PC-9 (cell line): ENCODE data around the gene CYP39A1. TPM values are rescaled to one million over a fixed set of nuclear protein-coding genes. Genes with fewer than 3 reads are reported as not detected.

Source experiments
- BruUV-seq: library from RNA; stranded (reverse); fragments of 400-500 nt; replicated peaks from 2 replicates; lab custom pipeline; 2021; lab: Mats Ljungman, UMichigan
- CTCF ChIA-PET: fragments of 300-600 bp; sonication (Branson Sonifier 250); formaldehyde crosslinking; loops from one replicate; lab custom pipeline; 2022; ENCODE audit warnings: antibody characterized with exemption; lab: Charles Lee
- POLR2A ChIA-PET: fragments of 300-600 bp; sonication (Branson Sonifier 250); formaldehyde crosslinking; loops from one replicate; lab custom pipeline; 2022; ENCODE audit warnings: antibody characterized with exemption; ENCODE audit not compliant: unreplicated experiment; lab: Charles Lee
- DNase-seq, 2 experiments: peaks; one replicate each; pipeline versions ENCODE4 v3.0.0 to v3.0.0-alpha.2; 2015 to 2022; ENCODE audit warnings: mixed read lengths in 1 of 2
- H2AFZ ChIP-seq: fragments of 200-600 bp; sonication (generic); 2 replicates; pipeline ENCODE4 v1.8.1; 2017; ENCODE audit warnings: antibody characterized with exemption
- H3F3A ChIP-seq: fragments of 200-600 bp; sonication (generic); 2 replicates; pipeline ENCODE4 v1.8.1; 2017; ENCODE audit warnings: antibody characterized with exemption, mild to moderate bottlenecking, low read depth; ENCODE audit not compliant: insufficient read depth
- H3K27ac ChIP-seq: fragments of 200-600 bp; sonication (generic); 2 replicates; pipeline ENCODE4 v1.6.1; 2016; ENCODE audit warnings: mixed run types
- H3K27me3 ChIP-seq: fragments of 200-600 bp; sonication (generic); 2 replicates; pipeline ENCODE4 v1.6.1; 2016; ENCODE audit warnings: low read depth, mixed run types; ENCODE audit not compliant: insufficient read depth
- H3K36me3 ChIP-seq: fragments of 200-600 bp; sonication (generic); 2 replicates; pipeline ENCODE4 v1.6.1; 2016; ENCODE audit warnings: low read depth, mixed run types
- H3K4me1 ChIP-seq: fragments of 200-600 bp; sonication (generic); replicated peaks from 2 replicates; pipeline ENCODE4 v1.6.1; 2016; ENCODE audit warnings: mixed run types; ENCODE audit not compliant: insufficient read depth
- H3K4me2 ChIP-seq: fragments of 200-600 bp; sonication (generic); 2 replicates; pipeline ENCODE4 v1.6.1; 2017; ENCODE audit warnings: mixed run types
- H3K4me3 ChIP-seq: fragments of 200-600 bp; sonication (generic); 2 replicates; pipeline ENCODE4 v1.6.1; 2016; ENCODE audit warnings: mixed run types
- H3K79me2 ChIP-seq: fragments of 200-600 bp; sonication (generic); 2 replicates; pipeline ENCODE4 v1.6.1; 2017; ENCODE audit warnings: low read depth, mixed run types
- H3K9me2 ChIP-seq: fragments of 200-600 bp; sonication (generic); 2 replicates; pipeline ENCODE4 v1.8.1; 2017; ENCODE audit warnings: mild to moderate bottlenecking; ENCODE audit not compliant: insufficient read depth
- H3K9me3 ChIP-seq: fragments of 200-600 bp; sonication (generic); 2 replicates; pipeline ENCODE4 v1.8.1; 2016; ENCODE audit warnings: low read depth; ENCODE audit not compliant: insufficient read depth
- H4K20me1 ChIP-seq: fragments of 200-600 bp; sonication (generic); 2 replicates; pipeline ENCODE4 v1.8.1; 2017; ENCODE audit not compliant: insufficient read depth
- CTCF ChIP-seq: fragments of 200-600 bp; sonication (generic); conservative IDR thresholded peaks from 2 replicates; pipeline ENCODE4 v1.6.1; 2017; ENCODE audit warnings: mixed run types, antibody characterized with exemption, mild to moderate bottlenecking, moderate library complexity
- EZH2 ChIP-seq: fragments of 200-600 bp; sonication (generic); IDR thresholded peaks from 2 replicates; pipeline ENCODE4 v1.8.0; 2017; ENCODE audit warnings: antibody characterized with exemption, low read depth
- intact Hi-C: fragments of 100-400 bp; cut with micrococcal nuclease; formaldehyde crosslinking; loops from one replicate; pipeline ENCODE4 v1.10.0; 2022; ENCODE audit not compliant: unreplicated experiment
- total RNA-seq: library from RNA; stranded (reverse); gene quantifications from 2 replicates; pipeline ENCODE4 v1.2.3, GENCODE V29; 2021

Gene CYP39A1
- total RNA-seq, 1 experiment from 2014 or later = 5.6 TPM

- BruUV-seq = no TSS peak
Measured at GRCh38 chr6:46511320-46511719, 141.3 kb downstream of the CYP39A1 start.

GRCh38 chr6:46510651-46511050 is 142.0 kb downstream of the CYP39A1 start:
- no peaks in the 10 kb centered on the region for H3K4me1 ChIP-seq
- H3F3A ChIP-seq = no peaks in the 10 kb centered on the region
- no peak for DNase-seq
- H3K79me2 ChIP-seq = no peaks in the 10 kb centered on the region
- no peaks in the 10 kb centered on the region for H3K9me2 ChIP-seq
- intact Hi-C loops = no loop called here
- CTCF ChIA-PET = no interaction called here
- H3K36me3 ChIP-seq = no peaks in the 10 kb centered on the region
- no peak overlapping the region for H2AFZ ChIP-seq
- H3K4me2 ChIP-seq = no peak overlapping the region
- no peaks in the 10 kb centered on the region for H3K27me3 ChIP-seq
- H3K4me3 ChIP-seq = no peak overlapping the region
- no TSS peak for BruUV-seq
- no peak overlapping the region for H3K27ac ChIP-seq
- TF ChIP-seq CTCF = no peak
- no peak for TF ChIP-seq EZH2
- POLR2A ChIA-PET = interaction anchor here (0.6 kb wide), 1 partner anchor 14 kb away, joined by 10 read pairs; no protein-coding TSS in a partner anchor
- no peaks in the 10 kb centered on the region for H4K20me1 ChIP-seq
- no peaks in the 10 kb centered on the region for H3K9me3 ChIP-seq

More at GRCh38 chr6:46511320-46511719, 141.3 kb downstream of the CYP39A1 start:
- intact Hi-C loops = no loop called here
- H3K4me2 ChIP-seq = no peak overlapping the region
- ChIA-PET POLR2A (interaction anchor here (0.6 kb wide), 1 partner anchor 14 kb away, joined by 10 read pairs; no protein-coding TSS in a partner anchor), CTCF (no interaction called here)
- no peak for TF ChIP-seq EZH2
- no peak for TF ChIP-seq CTCF
- no peaks in the 10 kb centered on the region for H3K4me1 ChIP-seq
- H3K9me3 ChIP-seq = no peaks in the 10 kb centered on the region
- no peaks in the 10 kb centered on the region for H3K27me3 ChIP-seq
- H3K79me2 ChIP-seq = no peaks in the 10 kb centered on the region
- no peaks in the 10 kb centered on the region for H3K36me3 ChIP-seq
- no peaks in the 10 kb centered on the region for H3K9me2 ChIP-seq
- H3K27ac ChIP-seq = no peak overlapping the region
- no peaks in the 10 kb centered on the region for H4K20me1 ChIP-seq
- no peak overlapping the region for H3K4me3 ChIP-seq
- DNase-seq = no peak
- H2AFZ ChIP-seq = no peak overlapping the region
- H3F3A ChIP-seq = no peaks in the 10 kb centered on the region

- intact Hi-C loops = no loop called here
Measured at GRCh38 chr6:46509981-46510510, 142.6 kb downstream of the CYP39A1 start.

More at GRCh38 chr6:46509981-46510510, 142.6 kb downstream of the CYP39A1 start:
- TF ChIP-seq EZH2 = no peak
- no peak for TF ChIP-seq CTCF
- ChIA-PET CTCF (no interaction called here), POLR2A (no interaction called here)
- no peak overlapping the region for H3K27ac ChIP-seq
- no peak for DNase-seq
- H2AFZ ChIP-seq = no peak overlapping the region
- H3K4me3 ChIP-seq = no peak overlapping the region
- no peaks in the 10 kb centered on the region for H3K79me2 ChIP-seq
- H4K20me1 ChIP-seq = no peaks in the 10 kb centered on the region
- no peaks in the 10 kb centered on the region for H3K27me3 ChIP-seq
- no TSS peak for BruUV-seq
- no peaks in the 10 kb centered on the region for H3K9me2 ChIP-seq
- H3K9me3 ChIP-seq = no peaks in the 10 kb centered on the region
- H3F3A ChIP-seq = no peaks in the 10 kb centered on the region
- no peaks in the 10 kb centered on the region for H3K4me1 ChIP-seq
- H3K36me3 ChIP-seq = no peaks in the 10 kb centered on the region
- no peak overlapping the region for H3K4me2 ChIP-seq
